WTC11 (cell line): ENCODE measurements around the gene FFAR3. TPM values are rescaled to one million over a fixed set of nuclear protein-coding genes. Genes with fewer than 3 reads are reported as not detected.

ENCODE experiments used
- ATAC-seq: fragments of 200-7000 bp; cut with Tn5 transposase; 2 replicates; pipeline ENCODE4 v1.10.0; 2021; ENCODE audit warnings: mild to moderate bottlenecking, moderate library complexity
- CTCF ChIA-PET: fragments of 300-600 bp; sonication (Branson Sonifier 250); formaldehyde crosslinking; loops from one replicate; lab custom pipeline; 2021; ENCODE audit warnings: antibody characterized with exemption; lab: Charles Lee
- POLR2A ChIA-PET: fragments of 350-600 bp; sonication (Branson Sonifier 250); formaldehyde crosslinking; loops from one replicate; lab custom pipeline; 2021; ENCODE audit warnings: antibody characterized with exemption; lab: Charles Lee
- DNase-seq: peaks from one replicate; pipeline ENCODE4 v3.0.0; 2021; ENCODE audit warnings: low spot score
- H3K27ac Mint-ChIP-seq: 2 replicates; pipeline ENCODE4 v1.8.0; 2021; ENCODE audit warnings: mixed read lengths
- H3K27me3 Mint-ChIP-seq: 2 replicates; pipeline ENCODE4 v1.8.0; 2021; ENCODE audit warnings: low read depth, mild to moderate bottlenecking, moderate library complexity, mixed read lengths
- H3K36me3 Mint-ChIP-seq: 2 replicates; pipeline ENCODE4 v1.8.0; 2021; ENCODE audit warnings: mixed read lengths
- H3K4me1 Mint-ChIP-seq: 2 replicates; pipeline ENCODE4 v1.8.0; 2022; ENCODE audit warnings: mixed read lengths
- H3K4me3 Mint-ChIP-seq: 2 replicates; pipeline ENCODE4 v1.8.0; 2021; ENCODE audit warnings: mild to moderate bottlenecking, moderate library complexity, mixed read lengths
- H3K9me3 Mint-ChIP-seq: 2 replicates; pipeline ENCODE4 v1.8.0; 2021; ENCODE audit warnings: mixed read lengths
- AR ChIP-seq: fragments of 250-450 bp; sonication (Bioruptor Pico); IDR thresholded peaks from 2 replicates; pipeline ENCODE4 v1.9.0; 2021; ENCODE audit warnings: mild to moderate bottlenecking
- ATF3 ChIP-seq: sonication (generic); formaldehyde crosslinking; conservative IDR thresholded peaks from 2 replicates; pipeline ENCODE4 v1.8.1; 2022; ENCODE audit warnings: mild to moderate bottlenecking, missing genetic modification reagents
- CREB1 ChIP-seq: sonication (generic); formaldehyde crosslinking; IDR thresholded peaks from 2 replicates; pipeline ENCODE4 v1.8.0; 2023; ENCODE audit warnings: mild to moderate bottlenecking, missing genetic modification reagents
- E2F4 ChIP-seq: sonication (generic); formaldehyde crosslinking; IDR thresholded peaks from 2 replicates; pipeline ENCODE4 v1.8.1; 2022; ENCODE audit warnings: low read depth, mild to moderate bottlenecking, moderate library complexity, missing genetic modification reagents, borderline replicate concordance
- ELF4 ChIP-seq: sonication (generic); formaldehyde crosslinking; IDR thresholded peaks from 2 replicates; pipeline ENCODE4 v1.8.1; 2022; ENCODE audit warnings: low read depth, mild to moderate bottlenecking, moderate library complexity, missing genetic modification reagents
- FOXP4 ChIP-seq: sonication (generic); formaldehyde crosslinking; IDR thresholded peaks from 2 replicates; pipeline ENCODE4 v1.8.0; 2022; ENCODE audit warnings: mild to moderate bottlenecking, missing genetic modification reagents
- JUN ChIP-seq: sonication (generic); formaldehyde crosslinking; IDR thresholded peaks from 2 replicates; pipeline ENCODE4 v1.8.0; 2023; ENCODE audit warnings: mild to moderate bottlenecking, missing genetic modification reagents
- NFYB ChIP-seq: sonication (generic); formaldehyde crosslinking; conservative IDR thresholded peaks from 2 replicates; pipeline ENCODE4 v1.8.0; 2022; ENCODE audit warnings: low read depth, missing genetic modification reagents
- NR2C2 ChIP-seq: sonication (generic); formaldehyde crosslinking; IDR thresholded peaks from 2 replicates; pipeline ENCODE4 v1.8.0; 2022; ENCODE audit warnings: mild to moderate bottlenecking, missing genetic modification reagents
- PRRX2 ChIP-seq: fragments of 250-450 bp; sonication (Bioruptor Pico); IDR thresholded peaks from 2 replicates; pipeline ENCODE4 v1.8.0; 2021; ENCODE audit warnings: mild to moderate bottlenecking
- RORB ChIP-seq: fragments of 250-450 bp; sonication (Bioruptor Pico); IDR thresholded peaks from 2 replicates; pipeline ENCODE4 v1.9.0; 2021; ENCODE audit warnings: mild to moderate bottlenecking
- SMAD3 ChIP-seq: sonication (generic); formaldehyde crosslinking; IDR thresholded peaks from 2 replicates; pipeline ENCODE4 v1.8.0; 2022; ENCODE audit warnings: missing genetic modification reagents, mild to moderate bottlenecking, borderline replicate concordance
- ZNF219 ChIP-seq: sonication (generic); formaldehyde crosslinking; IDR thresholded peaks from 2 replicates; pipeline ENCODE4 v1.8.0; 2023; ENCODE audit warnings: missing genetic modification reagents, mild to moderate bottlenecking, borderline replicate concordance
- ZNF263 ChIP-seq: sonication (generic); formaldehyde crosslinking; IDR thresholded peaks from 2 replicates; pipeline ENCODE4 v1.8.1; 2022; ENCODE audit warnings: low read depth, mild to moderate bottlenecking, moderate library complexity, missing genetic modification reagents
- total RNA-seq: library from RNA; stranded (reverse); gene quantifications from 3 replicates; pipeline ENCODE4 v1.2.3, GENCODE V29; 2021
- TF ChIP-seq, protein P1 (sequence below): fragments of 250-450 bp; sonication (Bioruptor Pico); conservative IDR thresholded peaks from 2 replicates; pipeline ENCODE4 v1.9.0; 2021; ENCODE audit warnings: mild to moderate bottlenecking
- TF ChIP-seq, protein P2 (sequence below): sonication (generic); formaldehyde crosslinking; IDR thresholded peaks from 2 replicates; pipeline ENCODE4 v1.8.1; 2023; ENCODE audit warnings: mild to moderate bottlenecking, moderate library complexity, missing genetic modification reagents
- TF ChIP-seq, protein P3 (sequence below): sonication (generic); formaldehyde crosslinking; IDR thresholded peaks from 2 replicates; pipeline ENCODE4 v1.8.1; 2023; ENCODE audit warnings: mild to moderate bottlenecking, missing genetic modification reagents
- TF ChIP-seq, protein P4 (sequence below): sonication (generic); formaldehyde crosslinking; IDR thresholded peaks from 2 replicates; pipeline ENCODE4 v1.8.0; 2022; ENCODE audit warnings: mild to moderate bottlenecking, missing genetic modification reagents
- TF ChIP-seq, protein P5 (sequence below): sonication (generic); formaldehyde crosslinking; IDR thresholded peaks from 2 replicates; pipeline ENCODE4 v1.8.1; 2023; ENCODE audit warnings: mild to moderate bottlenecking, missing genetic modification reagents

FFAR3 gene
- total RNA-seq, 1 experiment from 2014 or later: not detected

DNA sequence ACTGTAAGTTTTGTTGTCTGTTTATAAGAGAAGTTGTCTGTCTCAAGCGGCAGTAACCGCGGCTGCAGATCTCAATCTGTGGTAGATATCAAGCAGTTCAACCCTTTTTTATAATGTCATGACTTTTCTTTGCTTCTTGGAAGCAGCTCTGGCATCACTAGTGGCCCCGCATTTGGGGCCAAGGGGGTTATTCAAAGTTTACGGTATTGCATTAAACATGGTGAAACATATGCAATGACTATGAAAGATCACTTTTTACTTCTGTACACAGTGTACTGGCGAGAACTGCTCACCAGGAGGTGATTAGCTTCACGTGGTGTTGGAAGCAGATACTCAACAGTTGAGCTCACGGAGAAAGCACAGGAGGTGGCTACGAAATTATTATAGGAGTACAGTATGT is 4.6 kb upstream of the FFAR3 start (continued):
- no peak for TF ChIP-seq CREB1 (CRISPR knock-in tag)

GRCh38 chr19:35354898-35355297 is 3.4 kb upstream of the FFAR3 start:
- POLR2A ChIA-PET: no interaction called here
- ATAC-seq (no peak), DNase-seq (no peak)
- no peaks in the 10 kb centered on the region for H3K27me3 Mint-ChIP-seq
- peaks cover 7% of the 10 kb centered on the region for H3K4me1 Mint-ChIP-seq
- H3K4me3 Mint-ChIP-seq: no peak overlapping the region
- no peak overlapping the region for H3K27ac Mint-ChIP-seq
- no peaks in the 10 kb centered on the region for H3K9me3 Mint-ChIP-seq
- no peaks in the 10 kb centered on the region for H3K36me3 Mint-ChIP-seq
- CTCF ChIA-PET: interaction anchor here (1.0 to 2.2 kb wide), 2 partner anchors 132 to 140 kb away, joined by 4 to 6 read pairs; no protein-coding TSS in a partner anchor
- TF ChIP-seq ATF3 (CRISPR knock-in tag) (no peak), FOXP4 (CRISPR knock-in tag) (no peak), ELF4 (CRISPR knock-in tag) (no peak), SMAD3 (CRISPR knock-in tag) (no peak), ZNF219 (CRISPR knock-in tag) (no peak), PRRX2 (CRISPR knock-in tag) (no peak), NR2C2 (CRISPR knock-in tag) (no peak), RORB (CRISPR knock-in tag) (no peak), ZNF263 (CRISPR knock-in tag) (no peak), E2F4 (CRISPR knock-in tag) (no peak), NFYB (CRISPR knock-in tag) (no peak), JUN (CRISPR knock-in tag) (no peak), AR (CRISPR knock-in tag) (no peak)
- TF ChIP-seq, protein P1, sequence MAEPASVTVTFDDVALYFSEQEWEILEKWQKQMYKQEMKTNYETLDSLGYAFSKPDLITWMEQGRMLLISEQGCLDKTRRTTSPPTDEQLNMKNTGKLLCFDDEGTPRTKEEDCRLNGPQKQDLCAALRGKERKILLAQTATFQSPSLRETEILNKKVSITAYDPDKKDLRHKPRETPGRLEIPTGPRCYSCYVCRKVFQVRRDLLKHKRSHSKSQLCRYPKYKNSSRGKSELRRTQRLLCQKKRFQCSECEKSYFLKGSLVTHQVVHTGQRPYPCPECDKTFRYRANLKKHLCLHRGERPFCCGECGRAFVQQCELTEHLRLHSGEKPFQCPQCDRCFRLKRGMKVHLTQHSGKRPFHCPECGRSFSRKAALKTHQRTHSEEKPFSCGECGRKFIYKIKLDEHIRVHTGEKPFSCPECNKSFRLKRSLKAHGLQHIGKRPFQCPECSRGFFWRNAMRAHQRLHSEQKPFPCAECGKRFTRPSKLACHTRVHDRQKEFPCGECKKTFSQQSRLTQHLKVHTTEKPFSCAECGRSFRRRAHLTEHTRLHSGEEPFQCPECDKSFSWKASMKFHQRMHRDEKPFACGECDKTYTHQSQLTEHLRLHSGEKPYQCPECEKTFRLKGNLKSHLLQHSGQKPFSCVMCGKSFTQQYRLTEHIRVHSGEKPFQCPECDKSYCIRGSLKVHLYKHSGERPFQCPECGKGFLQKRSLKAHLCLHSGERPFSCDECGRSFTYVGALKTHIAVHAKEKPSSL: no peak
- TF ChIP-seq, protein P2, sequence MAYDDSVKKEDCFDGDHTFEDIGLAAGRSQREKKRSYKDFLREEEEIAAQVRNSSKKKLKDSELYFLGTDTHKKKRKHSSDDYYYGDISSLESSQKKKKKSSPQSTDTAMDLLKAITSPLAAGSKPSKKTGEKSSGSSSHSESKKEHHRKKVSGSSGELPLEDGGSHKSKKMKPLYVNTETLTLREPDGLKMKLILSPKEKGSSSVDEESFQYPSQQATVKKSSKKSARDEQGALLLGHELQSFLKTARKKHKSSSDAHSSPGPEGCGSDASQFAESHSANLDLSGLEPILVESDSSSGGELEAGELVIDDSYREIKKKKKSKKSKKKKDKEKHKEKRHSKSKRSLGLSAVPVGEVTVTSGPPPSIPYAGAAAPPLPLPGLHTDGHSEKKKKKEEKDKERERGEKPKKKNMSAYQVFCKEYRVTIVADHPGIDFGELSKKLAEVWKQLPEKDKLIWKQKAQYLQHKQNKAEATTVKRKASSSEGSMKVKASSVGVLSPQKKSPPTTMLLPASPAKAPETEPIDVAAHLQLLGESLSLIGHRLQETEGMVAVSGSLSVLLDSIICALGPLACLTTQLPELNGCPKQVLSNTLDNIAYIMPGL (CRISPR knock-in tag): no peak
- TF ChIP-seq, protein P3, sequence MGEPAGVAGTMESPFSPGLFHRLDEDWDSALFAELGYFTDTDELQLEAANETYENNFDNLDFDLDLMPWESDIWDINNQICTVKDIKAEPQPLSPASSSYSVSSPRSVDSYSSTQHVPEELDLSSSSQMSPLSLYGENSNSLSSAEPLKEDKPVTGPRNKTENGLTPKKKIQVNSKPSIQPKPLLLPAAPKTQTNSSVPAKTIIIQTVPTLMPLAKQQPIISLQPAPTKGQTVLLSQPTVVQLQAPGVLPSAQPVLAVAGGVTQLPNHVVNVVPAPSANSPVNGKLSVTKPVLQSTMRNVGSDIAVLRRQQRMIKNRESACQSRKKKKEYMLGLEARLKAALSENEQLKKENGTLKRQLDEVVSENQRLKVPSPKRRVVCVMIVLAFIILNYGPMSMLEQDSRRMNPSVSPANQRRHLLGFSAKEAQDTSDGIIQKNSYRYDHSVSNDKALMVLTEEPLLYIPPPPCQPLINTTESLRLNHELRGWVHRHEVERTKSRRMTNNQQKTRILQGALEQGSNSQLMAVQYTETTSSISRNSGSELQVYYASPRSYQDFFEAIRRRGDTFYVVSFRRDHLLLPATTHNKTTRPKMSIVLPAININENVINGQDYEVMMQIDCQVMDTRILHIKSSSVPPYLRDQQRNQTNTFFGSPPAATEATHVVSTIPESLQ (CRISPR knock-in tag): no peak
- TF ChIP-seq, protein P4, sequence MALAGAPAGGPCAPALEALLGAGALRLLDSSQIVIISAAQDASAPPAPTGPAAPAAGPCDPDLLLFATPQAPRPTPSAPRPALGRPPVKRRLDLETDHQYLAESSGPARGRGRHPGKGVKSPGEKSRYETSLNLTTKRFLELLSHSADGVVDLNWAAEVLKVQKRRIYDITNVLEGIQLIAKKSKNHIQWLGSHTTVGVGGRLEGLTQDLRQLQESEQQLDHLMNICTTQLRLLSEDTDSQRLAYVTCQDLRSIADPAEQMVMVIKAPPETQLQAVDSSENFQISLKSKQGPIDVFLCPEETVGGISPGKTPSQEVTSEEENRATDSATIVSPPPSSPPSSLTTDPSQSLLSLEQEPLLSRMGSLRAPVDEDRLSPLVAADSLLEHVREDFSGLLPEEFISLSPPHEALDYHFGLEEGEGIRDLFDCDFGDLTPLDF: no peak
- TF ChIP-seq, protein P5, sequence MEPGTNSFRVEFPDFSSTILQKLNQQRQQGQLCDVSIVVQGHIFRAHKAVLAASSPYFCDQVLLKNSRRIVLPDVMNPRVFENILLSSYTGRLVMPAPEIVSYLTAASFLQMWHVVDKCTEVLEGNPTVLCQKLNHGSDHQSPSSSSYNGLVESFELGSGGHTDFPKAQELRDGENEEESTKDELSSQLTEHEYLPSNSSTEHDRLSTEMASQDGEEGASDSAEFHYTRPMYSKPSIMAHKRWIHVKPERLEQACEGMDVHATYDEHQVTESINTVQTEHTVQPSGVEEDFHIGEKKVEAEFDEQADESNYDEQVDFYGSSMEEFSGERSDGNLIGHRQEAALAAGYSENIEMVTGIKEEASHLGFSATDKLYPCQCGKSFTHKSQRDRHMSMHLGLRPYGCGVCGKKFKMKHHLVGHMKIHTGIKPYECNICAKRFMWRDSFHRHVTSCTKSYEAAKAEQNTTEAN (CRISPR knock-in tag): no peak
